Neuronal stem cell (in vitro differentiated cells): ENCODE results near the gene SORCS2.

ENCODE experiments used
- DNase-seq: peaks from one replicate; pipeline ENCODE4 v3.0.0-alpha.2; 2013; ENCODE audit warnings: low spot score
- H2AFZ ChIP-seq: one replicate; pipeline ENCODE4 v1.6.1; 2013; ENCODE audit warnings: mild to moderate bottlenecking, low read length, inconsistent platforms
- H2AK5ac ChIP-seq: 2 replicates; pipeline ENCODE4 v1.6.1; 2013; ENCODE audit warnings: low read depth, mild to moderate bottlenecking, inconsistent platforms, low read length, moderate library complexity, mixed read lengths
- H2BK120ac ChIP-seq: 2 replicates; pipeline ENCODE4 v1.6.1; 2013; ENCODE audit warnings: low read depth, mild to moderate bottlenecking, inconsistent platforms, low read length, moderate library complexity, mixed read lengths
- H2BK12ac ChIP-seq: one replicate; pipeline ENCODE4 v1.6.1; 2013; ENCODE audit warnings: low read length, inconsistent platforms
- H2BK15ac ChIP-seq: 2 replicates; pipeline ENCODE4 v1.6.1; 2013; ENCODE audit warnings: mild to moderate bottlenecking, low read length, inconsistent platforms, mixed read lengths
- H2BK5ac ChIP-seq: one replicate; pipeline ENCODE4 v1.6.1; 2013; ENCODE audit warnings: inconsistent platforms, mild to moderate bottlenecking, low read length, moderate library complexity
- H3K14ac ChIP-seq: one replicate; pipeline ENCODE4 v1.6.1; 2013; ENCODE audit warnings: low read length, inconsistent platforms
- H3K18ac ChIP-seq: 2 replicates; pipeline ENCODE4 v1.6.1; 2013; ENCODE audit warnings: low read length, inconsistent platforms
- H3K23ac ChIP-seq: 2 replicates; pipeline ENCODE4 v1.6.1; 2013; ENCODE audit warnings: low read depth, mild to moderate bottlenecking, mixed read lengths, low read length, inconsistent platforms; ENCODE audit not compliant: poor library complexity
- H3K27ac ChIP-seq: replicated peaks from 3 replicates; pipeline ENCODE4 v1.5.1; 2013; ENCODE audit warnings: low read length, inconsistent platforms
- H3K27me3 ChIP-seq, 3 experiments: 2 replicates each; pipeline ENCODE4 v1.6.1; 2013; ENCODE audit warnings: low read length in 3 of 3, mild to moderate bottlenecking in 2 of 3, inconsistent platforms in 1 of 3, low read depth in 1 of 3, mixed read lengths in 1 of 3, moderate library complexity in 1 of 3; ENCODE audit not compliant: control insufficient read depth in 3 of 3, insufficient read depth in 3 of 3
- H3K36me3 ChIP-seq, 2 donors: replicated peaks in 1 of 2; 2 replicates each; pipeline ENCODE4 v1.6.1; 2013; ENCODE audit warnings: low read length in 2 of 2; ENCODE audit not compliant: control insufficient read depth in 2 of 2, insufficient read depth in 2 of 2
- H3K4ac ChIP-seq: 2 replicates; pipeline ENCODE4 v1.6.1; 2013; ENCODE audit warnings: inconsistent platforms, mild to moderate bottlenecking, low read length, moderate library complexity
- H3K4me1 ChIP-seq, 2 donors: 1 replicate in 1 of 2; 2 replicates in 1 of 2; pipeline ENCODE4 v1.6.1; 2013; ENCODE audit warnings: low read length in 2 of 2, low read depth in 1 of 2; ENCODE audit not compliant: control insufficient read depth in 2 of 2, insufficient read depth in 1 of 2
- H3K4me2 ChIP-seq: one replicate; pipeline ENCODE4 v1.6.1; 2013; ENCODE audit warnings: mild to moderate bottlenecking, low read length, inconsistent platforms; ENCODE audit not compliant: insufficient read depth, poor library complexity, severe bottlenecking
- H3K4me3 ChIP-seq, 2 donors: 2 replicates each; pipeline ENCODE4 v1.5.1; 2013; ENCODE audit warnings: low read length in 2 of 2, mild to moderate bottlenecking in 2 of 2, inconsistent platforms in 1 of 2, moderate library complexity in 1 of 2
- H3K79me1 ChIP-seq: one replicate; pipeline ENCODE4 v1.6.1; 2013; ENCODE audit warnings: low read depth, mild to moderate bottlenecking, inconsistent platforms, low read length, moderate library complexity
- H3K9ac ChIP-seq: one replicate; pipeline ENCODE4 v1.6.1; 2013; ENCODE audit warnings: mild to moderate bottlenecking, low read depth, low read length, inconsistent platforms; ENCODE audit not compliant: poor library complexity
- H3K9me3 ChIP-seq, 2 donors: replicated peaks in 1 of 2; 2 replicates each; pipeline versions ENCODE3 to v1.6.1; 2013; ENCODE audit warnings: low read length in 2 of 2, mild to moderate bottlenecking in 2 of 2, inconsistent platforms in 1 of 2, low read depth in 1 of 2, mixed read lengths in 1 of 2, moderate library complexity in 1 of 2; ENCODE audit not compliant: control insufficient read depth in 2 of 2, insufficient read depth in 1 of 2
- H4K8ac ChIP-seq: one replicate; pipeline ENCODE4 v1.6.1; 2013; ENCODE audit warnings: low read depth, mild to moderate bottlenecking, inconsistent platforms, low read length, moderate library complexity
- H4K91ac ChIP-seq: one replicate; pipeline ENCODE4 v1.6.1; 2013; ENCODE audit warnings: low read length, low read depth, mild to moderate bottlenecking, inconsistent platforms; ENCODE audit not compliant: poor library complexity
- WGBS, 2 donors: extraction: QIAGEN DNeasy Blood & Tissue Kit; methylation state at CpG; one replicate each; pipeline ENCODE4 v1.1.7; 2013; ENCODE audit warnings: missing lambda C conversion rate in 2 of 2, mixed read lengths in 1 of 2; ENCODE audit not compliant: insufficient read length in 2 of 2, insufficient replicate concordance in 1 of 2; ENCODE audit errors: extremely low coverage in 2 of 2; 5-methylcytosine and 5-hydroxymethylcytosine counted together

The SORCS2 gene

GRCh38 chr4:7622371-7622770 lies 430.0 kb downstream of the SORCS2 start:
- peaks cover 0 to 4% (median 2%) of the 10 kb centered on the region in 3 experiments for H3K27me3 ChIP-seq
- peaks cover 3% of the 10 kb centered on the region for H3K79me1 ChIP-seq
- no peak overlapping the region for H2AFZ ChIP-seq
- H2AK5ac ChIP-seq, result no peak overlapping the region
- H4K8ac ChIP-seq, result no peak overlapping the region
- H3K27ac ChIP-seq, result no peak overlapping the region
- peak overlapping the region; percentile 19 for H2BK5ac ChIP-seq
- no peaks in the 10 kb centered on the region for H3K9me3 ChIP-seq
- peaks cover 0 to 2% of the 10 kb centered on the region in 2 donors for H3K36me3 ChIP-seq
- H3K14ac ChIP-seq, result peak overlapping the region; percentile 78
- H3K4me1 ChIP-seq, result peaks cover 0 to 10% of the 10 kb centered on the region in 2 donors
- H3K9ac ChIP-seq, result no peak overlapping the region
- H4K91ac ChIP-seq, result no peak overlapping the region
- no peak overlapping the region for H2BK12ac ChIP-seq
- peak overlapping the region; percentile 52 for H3K23ac ChIP-seq
- no peak for DNase-seq
- no peak overlapping the region for H3K4me3 ChIP-seq
- WGBS, 2 donors, result no CpG with 5 or more reads among the region's 9 CpGs
- H3K18ac ChIP-seq, result peak overlapping the region; percentile 28
- H2BK15ac ChIP-seq, result peak overlapping the region; percentile 43
- no peak overlapping the region for H3K4ac ChIP-seq
- H2BK120ac ChIP-seq, result no peak overlapping the region
- no peak overlapping the region for H3K4me2 ChIP-seq

GRCh38 chr4:7623468-7623867 lies 431.1 kb downstream of the SORCS2 start:
- Histone ChIP-seq H3K4me1 (peaks cover 0 to 10% of the 10 kb centered on the region in 2 donors), H3K4me3 (no peak overlapping the region), H3K4me2 (no peak overlapping the region), H2AK5ac (no peak overlapping the region), H3K9me3 (no peaks in the 10 kb centered on the region), H4K91ac (no peak overlapping the region), H3K14ac (no peak overlapping the region), H3K18ac (peak overlapping the region; percentile 1), H3K79me1 (peaks cover 3% of the 10 kb centered on the region), H2BK12ac (no peak overlapping the region), H3K36me3 (peaks cover 0 to 2% of the 10 kb centered on the region in 2 donors), H2BK120ac (no peak overlapping the region), H2BK5ac (no peak overlapping the region), H3K9ac (no peak overlapping the region), H2BK15ac (peak overlapping the region; percentile 20), H4K8ac (no peak overlapping the region), H2AFZ (no peak overlapping the region), H3K27ac (no peak overlapping the region), H3K4ac (no peak overlapping the region), H3K23ac (peak overlapping the region; percentile 83), H3K27me3 (peaks cover 0 to 4% (median 2%) of the 10 kb centered on the region in 3 experiments)
- DNase-seq, result no peak
- no CpG with 5 or more reads among the region's 13 CpGs for WGBS, 2 donors

- Histone ChIP-seq H3K4me1 (peaks cover 0 to 10% of the 10 kb centered on the region in 2 donors), H3K14ac (no peak overlapping the region), H3K4me3 (no peak overlapping the region), H3K27ac (no peak overlapping the region), H2BK5ac (no peak overlapping the region), H3K18ac (no peak overlapping the region), H3K23ac (no peak overlapping the region), H3K4ac (no peak overlapping the region), H3K9me3 (no peaks in the 10 kb centered on the region), H2BK12ac (no peak overlapping the region), H2AFZ (no peak overlapping the region), H2BK120ac (no peak overlapping the region), H3K36me3 (peaks cover 0 to 2% of the 10 kb centered on the region in 2 donors), H2BK15ac (no peak overlapping the region), H3K9ac (no peak overlapping the region), H3K79me1 (peaks cover 3% of the 10 kb centered on the region), H4K8ac (no peak overlapping the region), H4K91ac (no peak overlapping the region), H2AK5ac (no peak overlapping the region), H3K27me3 (peaks cover 0 to 4% (median 2%) of the 10 kb centered on the region in 3 experiments), H3K4me2 (no peak overlapping the region)
- WGBS, 2 donors, result no CpG with 5 or more reads among the region's 11 CpGs
- DNase-seq, result no peak
Observed at GRCh38 chr4:7624396-7624980, 432.1 kb downstream of the SORCS2 start.

- no peak overlapping the region for H3K23ac ChIP-seq
- H4K8ac ChIP-seq, result no peak overlapping the region
- no peak overlapping the region for H3K18ac ChIP-seq
- H3K14ac ChIP-seq, result no peak overlapping the region
- H3K27ac ChIP-seq, result no peak overlapping the region
- H3K4ac ChIP-seq, result no peak overlapping the region
- peaks cover 0 to 6% (median 2%) of the 10 kb centered on the region in 3 experiments for H3K27me3 ChIP-seq
- no CpG with 5 or more reads among the region's 3 CpGs for WGBS, 2 donors
- H3K4me1 ChIP-seq, result peaks cover 0 to 10% of the 10 kb centered on the region in 2 donors
- H4K91ac ChIP-seq, result no peak overlapping the region
- H3K4me3 ChIP-seq, result no peak overlapping the region
- H2BK12ac ChIP-seq, result no peak overlapping the region
- H2BK5ac ChIP-seq, result no peak overlapping the region
- peaks cover 0 to 5% of the 10 kb centered on the region in 2 donors for H3K9me3 ChIP-seq
- no peak overlapping the region for H3K9ac ChIP-seq
- no peak overlapping the region for H2BK15ac ChIP-seq
- H2AFZ ChIP-seq, result no peak overlapping the region
- H3K4me2 ChIP-seq, result no peak overlapping the region
- H2AK5ac ChIP-seq, result no peak overlapping the region
- H3K79me1 ChIP-seq, result peaks cover 3% of the 10 kb centered on the region
- DNase-seq, result no peak
- H3K36me3 ChIP-seq, result peaks cover 0 to 4% of the 10 kb centered on the region in 2 donors
- H2BK120ac ChIP-seq, result no peak overlapping the region
Observed at GRCh38 chr4:7625071-7625470, 432.7 kb downstream of the SORCS2 start.
